Neural crest cell (in vitro differentiated cells): ENCODE data around the gene STK24. TPM values are rescaled to one million over a fixed set of nuclear protein-coding genes. Genes with fewer than 3 reads are reported as not detected.

Experiments
- DNase-seq: peaks from one replicate; pipeline ENCODE4 v3.0.0; 2021; ENCODE audit warnings: low read depth, mixed read lengths, low spot score
- H3K27ac Mint-ChIP-seq: one replicate; pipeline ENCODE4 v1.8.0; 2021; ENCODE audit warnings: mild to moderate bottlenecking, mixed read lengths; ENCODE audit not compliant: unreplicated experiment
- H3K27me3 Mint-ChIP-seq: 2 replicates; pipeline ENCODE4 v1.8.0; 2021; ENCODE audit warnings: low read depth, mild to moderate bottlenecking, mixed read lengths
- H3K36me3 Mint-ChIP-seq: 2 replicates; pipeline ENCODE4 v1.8.0; 2021; ENCODE audit warnings: low read depth, mild to moderate bottlenecking, mixed read lengths
- H3K4me1 Mint-ChIP-seq: 2 replicates; pipeline ENCODE4 v1.8.0; 2021; ENCODE audit warnings: mixed read lengths
- H3K4me3 Mint-ChIP-seq: one replicate; pipeline ENCODE4 v1.8.0; 2021; ENCODE audit warnings: mild to moderate bottlenecking, mixed read lengths
- H3K9me3 Mint-ChIP-seq: 2 replicates; pipeline ENCODE4 v1.8.0; 2021; ENCODE audit warnings: mixed read lengths
- total RNA-seq: library from RNA; stranded (reverse); gene quantifications from 2 replicates; pipeline ENCODE4 v1.2.1, GENCODE V29; 2021
- TF ChIP-seq, protein P1 (sequence below): fragments of 200-600 bp; sonication (generic); conservative IDR thresholded peaks from 2 replicates; pipeline ENCODE4 v1.5.0; 2021; ENCODE audit warnings: antibody characterized with exemption, mild to moderate bottlenecking

STK24 gene
- total RNA-seq, 1 donor from 2014 or later, result 114 TPM

GRCh38 chr13:98519976-98520375 lies 56.9 kb downstream of the STK24 start:
- H3K36me3 Mint-ChIP-seq, result peaks cover 10% of the 10 kb centered on the region
- no peaks in the 10 kb centered on the region for H3K27me3 Mint-ChIP-seq
- no peaks in the 10 kb centered on the region for H3K9me3 Mint-ChIP-seq
- peaks cover 69% of the 10 kb centered on the region for H3K4me1 Mint-ChIP-seq
- no peak overlapping the region for H3K27ac Mint-ChIP-seq
- no peak overlapping the region for H3K4me3 Mint-ChIP-seq
- TF ChIP-seq, protein P1, sequence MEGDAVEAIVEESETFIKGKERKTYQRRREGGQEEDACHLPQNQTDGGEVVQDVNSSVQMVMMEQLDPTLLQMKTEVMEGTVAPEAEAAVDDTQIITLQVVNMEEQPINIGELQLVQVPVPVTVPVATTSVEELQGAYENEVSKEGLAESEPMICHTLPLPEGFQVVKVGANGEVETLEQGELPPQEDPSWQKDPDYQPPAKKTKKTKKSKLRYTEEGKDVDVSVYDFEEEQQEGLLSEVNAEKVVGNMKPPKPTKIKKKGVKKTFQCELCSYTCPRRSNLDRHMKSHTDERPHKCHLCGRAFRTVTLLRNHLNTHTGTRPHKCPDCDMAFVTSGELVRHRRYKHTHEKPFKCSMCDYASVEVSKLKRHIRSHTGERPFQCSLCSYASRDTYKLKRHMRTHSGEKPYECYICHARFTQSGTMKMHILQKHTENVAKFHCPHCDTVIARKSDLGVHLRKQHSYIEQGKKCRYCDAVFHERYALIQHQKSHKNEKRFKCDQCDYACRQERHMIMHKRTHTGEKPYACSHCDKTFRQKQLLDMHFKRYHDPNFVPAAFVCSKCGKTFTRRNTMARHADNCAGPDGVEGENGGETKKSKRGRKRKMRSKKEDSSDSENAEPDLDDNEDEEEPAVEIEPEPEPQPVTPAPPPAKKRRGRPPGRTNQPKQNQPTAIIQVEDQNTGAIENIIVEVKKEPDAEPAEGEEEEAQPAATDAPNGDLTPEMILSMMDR, result no peak
- no peak for DNase-seq

DNA sequence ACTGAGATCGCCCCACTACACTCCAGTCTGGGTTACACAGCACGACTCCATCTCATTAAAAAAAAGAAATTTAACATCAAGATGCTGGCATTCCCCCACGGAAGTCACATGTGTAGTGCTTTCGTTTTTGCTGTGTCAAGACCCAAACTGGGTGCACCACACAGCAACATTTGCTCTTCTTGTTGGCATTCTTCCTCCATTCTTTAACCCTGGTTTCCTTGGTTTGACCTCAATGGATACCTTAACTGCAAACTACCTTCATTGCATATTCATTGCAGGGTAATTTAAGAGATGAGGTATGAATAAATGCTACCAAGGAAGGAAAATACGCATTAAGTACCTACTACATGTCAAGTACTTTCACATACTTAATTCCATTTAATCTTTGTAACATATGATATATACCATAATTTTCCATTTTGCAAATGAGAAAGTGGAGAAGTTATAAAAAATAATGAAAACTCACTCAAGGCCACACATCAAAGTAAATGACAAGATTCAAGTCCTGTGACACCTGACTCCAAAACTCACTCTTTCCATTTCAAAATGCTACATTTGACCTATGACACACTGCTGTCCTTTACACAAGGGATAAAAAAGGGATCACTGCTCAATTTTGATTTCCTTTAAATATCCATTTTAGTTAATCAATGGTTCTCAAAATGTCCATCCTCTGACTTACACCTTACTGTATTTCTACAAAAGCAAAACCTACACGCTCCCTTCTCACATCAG lies 59.2 kb downstream of the STK24 start:
- peaks cover 53% of the 10 kb centered on the region for H3K4me1 Mint-ChIP-seq
- H3K4me3 Mint-ChIP-seq, result no peak overlapping the region
- TF ChIP-seq, protein P1, result no peak
- DNase-seq, result no peak
- H3K36me3 Mint-ChIP-seq, result peaks cover 10% of the 10 kb centered on the region
- H3K9me3 Mint-ChIP-seq, result no peaks in the 10 kb centered on the region
- no peak overlapping the region for H3K27ac Mint-ChIP-seq
- no peaks in the 10 kb centered on the region for H3K27me3 Mint-ChIP-seq

GRCh38 chr13:98515818-98516465 lies 61.0 kb downstream of the STK24 start:
- H3K27ac Mint-ChIP-seq, result no peak overlapping the region
- TF ChIP-seq, protein P1, result no peak
- H3K4me1 Mint-ChIP-seq, result peaks cover 35% of the 10 kb centered on the region
- no peak overlapping the region for H3K4me3 Mint-ChIP-seq
- H3K36me3 Mint-ChIP-seq, result peaks cover 13% of the 10 kb centered on the region
- DNase-seq, result no peak
- no peaks in the 10 kb centered on the region for H3K9me3 Mint-ChIP-seq
- H3K27me3 Mint-ChIP-seq, result no peaks in the 10 kb centered on the region

- no peak for DNase-seq
- Mint-ChIP-seq H3K27me3 (no peaks in the 10 kb centered on the region), H3K4me3 (no peak overlapping the region), H3K27ac (no peak overlapping the region), H3K9me3 (no peaks in the 10 kb centered on the region), H3K36me3 (peaks cover 13% of the 10 kb centered on the region), H3K4me1 (peaks cover 28% of the 10 kb centered on the region)
- TF ChIP-seq, protein P1, result no peak
Measured at GRCh38 chr13:98514288-98514687, 62.6 kb downstream of the STK24 start.

DNA sequence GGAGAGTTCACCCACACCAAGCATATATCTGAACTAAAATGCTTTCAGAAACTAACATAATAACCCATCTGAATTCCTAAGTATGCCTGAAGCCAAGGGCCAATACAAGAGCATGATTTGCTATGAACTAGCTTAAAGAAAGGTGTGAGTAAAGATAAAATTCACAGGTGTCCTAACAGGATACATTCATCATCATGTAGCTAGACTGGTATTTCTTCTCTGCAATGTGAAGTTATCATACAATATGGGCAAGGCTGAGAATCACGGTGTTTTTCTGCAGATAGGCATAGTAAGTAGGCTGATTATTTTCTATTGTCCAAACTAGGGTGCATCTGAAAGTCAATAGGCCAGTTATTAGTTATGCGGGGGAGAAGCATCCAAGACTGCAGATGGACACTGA lies 63.1 kb downstream of the STK24 start:
- H3K27me3 Mint-ChIP-seq, result no peaks in the 10 kb centered on the region
- TF ChIP-seq, protein P1, result no peak
- no peak for DNase-seq
- H3K4me1 Mint-ChIP-seq, result peaks cover 30% of the 10 kb centered on the region
- H3K4me3 Mint-ChIP-seq, result no peak overlapping the region
- H3K27ac Mint-ChIP-seq, result no peak overlapping the region
- H3K9me3 Mint-ChIP-seq, result no peaks in the 10 kb centered on the region
- peaks cover 13% of the 10 kb centered on the region for H3K36me3 Mint-ChIP-seq
